ENCODE measurements around the gene SERINC3. TPM values are rescaled to one million over a fixed set of nuclear protein-coding genes. Genes with fewer than 3 reads are reported as not detected.
A peak's percentile ranks its signal among the peaks of the same experiment; 100 is the strongest.

SERINC3 gene
- total and polyA plus RNA-seq, 12 donors = 51.5 to 213 (median 133) TPM

GRCh38 chr20:44471481-44471882 lies 50.4 kb downstream of the SERINC3 start:
- Histone ChIP-seq H3K4me1 (replicated peaks in 1 of 2) (peaks cover 3 to 8% of the 10 kb centered on the region in 2 donors), H3K9me3 (replicated peaks in 1 of 3) (no peaks in the 10 kb centered on the region), H3K27ac (no peak overlapping the region), H3K27me3 (no peaks in the 10 kb centered on the region), H3K4me3 (no peak overlapping the region), H3K36me3 (replicated peaks in 1 of 2) (no peaks in the 10 kb centered on the region)
- no peak for TF ChIP-seq POLR2A (IDR thresholded peaks at IDR 0.05)
- TF ChIP-seq, protein P1, sequence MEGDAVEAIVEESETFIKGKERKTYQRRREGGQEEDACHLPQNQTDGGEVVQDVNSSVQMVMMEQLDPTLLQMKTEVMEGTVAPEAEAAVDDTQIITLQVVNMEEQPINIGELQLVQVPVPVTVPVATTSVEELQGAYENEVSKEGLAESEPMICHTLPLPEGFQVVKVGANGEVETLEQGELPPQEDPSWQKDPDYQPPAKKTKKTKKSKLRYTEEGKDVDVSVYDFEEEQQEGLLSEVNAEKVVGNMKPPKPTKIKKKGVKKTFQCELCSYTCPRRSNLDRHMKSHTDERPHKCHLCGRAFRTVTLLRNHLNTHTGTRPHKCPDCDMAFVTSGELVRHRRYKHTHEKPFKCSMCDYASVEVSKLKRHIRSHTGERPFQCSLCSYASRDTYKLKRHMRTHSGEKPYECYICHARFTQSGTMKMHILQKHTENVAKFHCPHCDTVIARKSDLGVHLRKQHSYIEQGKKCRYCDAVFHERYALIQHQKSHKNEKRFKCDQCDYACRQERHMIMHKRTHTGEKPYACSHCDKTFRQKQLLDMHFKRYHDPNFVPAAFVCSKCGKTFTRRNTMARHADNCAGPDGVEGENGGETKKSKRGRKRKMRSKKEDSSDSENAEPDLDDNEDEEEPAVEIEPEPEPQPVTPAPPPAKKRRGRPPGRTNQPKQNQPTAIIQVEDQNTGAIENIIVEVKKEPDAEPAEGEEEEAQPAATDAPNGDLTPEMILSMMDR (IDR thresholded peaks at IDR 0.05) = peak in 5 of 6 experiments; percentile 28 to 50 (median 42)
- no peak for DNase-seq
- 50 to 71% (median 59%) methylated on average over 2 of the region's 2 CpGs for WGBS, 4 donors
- intact Hi-C loops (cut with DNase I) = no loop called here

GRCh38 chr20:44470327-44470726 lies 51.5 kb downstream of the SERINC3 start:
- Histone ChIP-seq H3K9me3 (replicated peaks in 1 of 3) (no peaks in the 10 kb centered on the region), H3K4me1 (replicated peaks in 1 of 2) (peaks cover 0 to 3% of the 10 kb centered on the region in 2 donors), H3K27me3 (no peaks in the 10 kb centered on the region), H3K27ac (no peak overlapping the region), H3K36me3 (replicated peaks in 1 of 2) (no peaks in the 10 kb centered on the region), H3K4me3 (no peak overlapping the region)
- intact Hi-C loops (cut with DNase I) = no loop called here
- DNase-seq = no peak
- 58 to 67% (median 65%) methylated on average over 5 of the region's 5 CpGs for WGBS, 4 donors
- TF ChIP-seq, protein P1 (IDR thresholded peaks at IDR 0.05) = no peak
- TF ChIP-seq POLR2A (IDR thresholded peaks at IDR 0.05) = no peak

DNA sequence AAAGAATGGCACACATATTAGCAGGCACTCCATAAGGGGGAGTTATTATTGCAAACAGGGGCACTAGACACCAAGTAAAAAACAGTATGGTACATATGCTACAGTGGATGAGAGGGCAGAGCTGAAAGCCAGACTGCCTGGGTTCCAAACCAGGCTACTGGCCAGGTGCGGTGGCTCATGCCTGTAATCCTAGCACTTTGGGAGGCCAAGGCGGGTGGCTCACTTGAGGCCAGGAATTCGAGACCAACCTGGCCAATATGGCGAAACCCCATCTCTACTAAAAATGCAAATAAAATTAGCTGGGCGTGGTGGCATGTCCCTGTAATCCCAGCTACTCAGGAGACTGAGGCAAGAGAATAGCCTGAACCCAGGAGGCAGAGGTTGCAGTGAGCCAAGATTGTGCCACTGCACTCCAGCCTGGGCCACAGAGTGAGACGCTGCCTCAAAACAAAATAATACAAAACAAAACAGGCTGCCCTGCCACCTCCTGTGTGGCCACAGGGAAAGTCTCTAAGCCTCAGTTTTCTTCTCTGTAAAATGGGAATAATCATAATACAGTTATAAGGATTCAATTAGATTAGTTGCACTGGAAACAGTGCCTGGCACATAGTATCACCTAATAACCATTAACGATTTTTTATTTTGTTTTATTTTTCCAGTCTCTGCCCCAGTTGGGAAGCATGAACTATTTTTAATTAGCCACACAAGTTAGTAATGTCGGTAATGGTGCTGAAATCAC lies 53.7 kb downstream of the SERINC3 start:
- intact Hi-C loops (cut with DNase I) = loop anchor here (5.0 kb wide), 2 partner anchors 149 to 251 kb away; no protein-coding TSS in a partner anchor
- Histone ChIP-seq H3K36me3 (replicated peaks in 1 of 2) (no peaks in the 10 kb centered on the region), H3K27me3 (no peaks in the 10 kb centered on the region), H3K27ac (peak overlapping the region in 1 of 5 donors; percentile 54), H3K4me1 (replicated peaks in 1 of 2) (no peaks in the 10 kb centered on the region), H3K4me3 (no peak overlapping the region), H3K9me3 (replicated peaks in 1 of 3) (no peaks in the 10 kb centered on the region)
- TF ChIP-seq, protein P1 (IDR thresholded peaks at IDR 0.05) = no peak
- no peak for TF ChIP-seq POLR2A (IDR thresholded peaks at IDR 0.05)
- WGBS, 4 donors = 74 to 84% (median 81%) methylated on average over 6 to 8 of the region's 8 CpGs
- no peak for DNase-seq

DNA sequence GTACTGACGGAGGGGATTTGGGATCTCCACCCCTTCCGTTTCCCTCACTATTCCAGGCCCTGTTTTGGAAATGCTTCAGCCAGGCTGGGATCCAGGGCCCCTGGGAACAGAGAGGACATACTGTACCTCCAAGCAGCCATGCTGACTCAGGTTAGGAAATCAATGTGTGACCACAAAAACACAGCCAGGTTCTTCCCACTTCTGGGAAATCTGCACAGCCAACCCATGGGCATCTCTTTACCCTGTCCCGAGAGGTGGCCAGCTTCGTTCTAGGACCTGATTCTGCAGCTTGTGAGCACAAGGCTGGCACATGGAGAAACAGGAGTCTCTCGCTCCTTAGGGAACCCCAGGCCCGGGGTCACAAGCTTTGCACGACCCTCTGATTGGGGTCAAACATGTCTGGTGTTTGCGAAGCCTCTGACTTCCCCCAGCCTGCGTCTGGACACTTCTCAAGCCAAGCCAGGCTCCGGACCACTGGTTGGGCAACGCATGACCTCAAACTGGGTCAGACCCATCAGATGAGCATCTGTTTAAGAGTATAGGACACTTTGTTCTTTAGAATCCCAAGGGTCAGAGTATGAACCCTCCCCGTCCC lies 54.5 kb downstream of the SERINC3 start:
- Histone ChIP-seq H3K27ac (peak overlapping the region in 1 of 5 donors; percentile 55), H3K4me3 (no peak overlapping the region), H3K9me3 (replicated peaks in 1 of 3) (no peaks in the 10 kb centered on the region), H3K36me3 (replicated peaks in 1 of 2) (no peaks in the 10 kb centered on the region), H3K4me1 (replicated peaks in 1 of 2) (no peaks in the 10 kb centered on the region), H3K27me3 (no peaks in the 10 kb centered on the region)
- intact Hi-C loops (cut with DNase I) = loop anchor here (5.0 kb wide), 2 partner anchors 150 to 250 kb away; no protein-coding TSS in a partner anchor
- 45 to 73% (median 65%) methylated on average over 12 of the region's 12 CpGs for WGBS, 4 donors
- peak in 3 of 7 donors; percentile 30 to 71 (median 33) for DNase-seq
- no peak for TF ChIP-seq POLR2A (IDR thresholded peaks at IDR 0.05)
- TF ChIP-seq, protein P1 (IDR thresholded peaks at IDR 0.05) = no peak

Data from adrenal gland (tissue), 12 donors.